ENCODE measurements around the gene ASB5.
A peak's percentile ranks its signal among the peaks of the same experiment; 100 is the strongest.
"Not testable (repeated sequence)": the region's sequence is repeated elsewhere in the genome, so short reads cannot be mapped to it uniquely, and the experiment has no call there.

The ASB5 gene, protein sequence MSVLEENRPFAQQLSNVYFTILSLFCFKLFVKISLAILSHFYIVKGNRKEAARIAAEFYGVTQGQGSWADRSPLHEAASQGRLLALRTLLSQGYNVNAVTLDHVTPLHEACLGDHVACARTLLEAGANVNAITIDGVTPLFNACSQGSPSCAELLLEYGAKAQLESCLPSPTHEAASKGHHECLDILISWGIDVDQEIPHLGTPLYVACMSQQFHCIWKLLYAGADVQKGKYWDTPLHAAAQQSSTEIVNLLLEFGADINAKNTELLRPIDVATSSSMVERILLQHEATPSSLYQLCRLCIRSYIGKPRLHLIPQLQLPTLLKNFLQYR

DNA sequence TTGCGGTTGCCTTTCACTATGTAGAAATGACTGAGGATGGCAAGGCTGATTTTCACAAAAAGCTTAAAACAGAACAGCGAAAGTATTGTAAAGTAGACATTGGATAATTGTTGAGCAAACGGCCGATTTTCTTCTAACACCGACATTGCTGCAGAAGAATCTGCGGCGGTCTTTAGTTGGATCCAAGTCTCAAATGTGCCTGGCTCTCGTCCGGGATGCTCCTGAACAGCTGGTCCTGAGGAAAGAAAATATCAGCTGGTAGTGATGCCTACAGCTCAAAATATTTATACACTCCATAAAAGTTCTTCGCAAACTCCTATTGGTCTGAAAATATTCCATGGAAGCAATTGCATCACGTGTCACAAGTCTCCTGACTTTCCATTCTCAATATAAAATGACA lies at the start of gene ASB5:
Gene ASB5, minus strand, starts transcription at position 260 of the 400 bp plus-strand sequence. Its CDS starts 114 bp downstream, at position 146.
- no peak for DNase-seq (ENCODE audit: extremely low spot score, insufficient read length, low read depth)
- FAIRE-seq: no peak

DNA sequence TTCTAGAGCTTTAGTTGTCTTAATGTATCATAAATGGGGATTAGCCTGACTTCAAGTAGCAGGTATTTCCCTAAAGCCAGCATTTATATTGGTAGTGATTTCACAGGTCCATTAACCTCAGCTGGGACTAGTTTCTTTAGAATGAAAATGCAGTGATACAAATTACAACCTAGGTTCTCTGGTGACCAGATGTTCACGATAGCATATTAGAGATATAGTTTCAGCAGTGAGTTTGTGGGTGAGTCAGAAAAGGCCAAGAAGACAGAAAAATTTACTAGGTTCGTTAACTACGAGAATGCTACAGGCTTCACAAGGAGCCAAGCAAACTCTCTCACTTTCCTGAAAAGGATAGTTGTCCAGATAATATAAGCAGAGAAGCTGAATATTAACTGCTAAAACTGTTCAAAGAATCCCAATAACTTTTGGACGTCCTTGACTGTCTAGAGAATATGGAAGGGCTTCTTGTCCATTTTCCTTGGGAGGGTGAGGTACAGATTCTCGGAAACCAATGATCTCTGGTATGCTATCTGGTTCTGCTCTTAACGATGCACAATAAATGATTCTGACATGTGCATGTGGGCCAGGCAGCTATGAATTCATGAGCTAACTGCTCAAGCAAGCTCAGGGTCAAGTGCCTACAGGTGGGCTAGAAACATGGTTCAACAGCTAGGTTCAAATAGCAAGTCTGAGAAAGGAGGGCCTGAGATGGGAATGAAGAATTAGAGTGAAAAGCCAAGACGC lies 44.7 kb upstream of the ASB5 start:
- no peak for DNase-seq (ENCODE audit: extremely low spot score, insufficient read length, low read depth)
- FAIRE-seq: no peak

DNA sequence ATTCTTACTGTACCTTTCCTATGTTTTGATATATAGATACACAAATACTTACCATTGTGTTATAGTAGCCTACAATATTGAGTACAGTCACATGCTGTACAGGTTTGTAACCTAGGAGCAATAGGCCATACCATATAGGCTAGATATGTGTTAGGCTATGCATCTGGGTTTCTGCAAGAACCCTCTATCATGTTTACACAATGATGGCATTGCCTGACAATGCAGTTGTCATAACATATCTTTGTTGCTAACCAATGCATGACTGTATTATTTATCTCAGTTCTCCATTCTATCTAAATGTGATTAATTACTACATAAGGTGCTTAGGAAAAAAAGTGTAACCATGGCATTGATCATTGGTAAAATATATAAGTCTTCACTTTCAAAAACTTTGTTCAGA lies 40.8 kb upstream of the ASB5 start:
- no peak for FAIRE-seq
- no peak for DNase-seq (ENCODE audit: extremely low spot score, insufficient read length, low read depth)

DNA sequence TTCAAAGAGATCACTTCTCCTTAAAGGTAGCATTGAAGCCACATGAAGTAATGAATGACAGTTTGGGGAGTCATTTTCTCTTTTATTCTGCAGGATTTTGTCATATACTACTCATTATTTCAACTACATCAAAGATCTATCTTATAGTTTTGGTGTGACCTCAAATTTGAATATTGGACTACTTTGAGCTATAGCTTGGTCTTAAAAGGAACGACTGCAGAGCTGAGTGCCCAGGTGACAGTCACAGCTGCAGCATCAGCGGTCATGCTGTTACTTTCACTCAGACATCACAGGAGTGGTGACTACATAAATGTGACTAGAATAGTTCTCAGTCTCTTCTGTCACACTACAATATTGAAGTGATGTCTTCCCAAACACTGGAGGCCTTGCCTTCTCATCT lies 40.0 kb upstream of the ASB5 start:
- FAIRE-seq (peak; percentile 88), DNase-seq (ENCODE audit: extremely low spot score, insufficient read length, low read depth) (peak; percentile 20)

DNA sequence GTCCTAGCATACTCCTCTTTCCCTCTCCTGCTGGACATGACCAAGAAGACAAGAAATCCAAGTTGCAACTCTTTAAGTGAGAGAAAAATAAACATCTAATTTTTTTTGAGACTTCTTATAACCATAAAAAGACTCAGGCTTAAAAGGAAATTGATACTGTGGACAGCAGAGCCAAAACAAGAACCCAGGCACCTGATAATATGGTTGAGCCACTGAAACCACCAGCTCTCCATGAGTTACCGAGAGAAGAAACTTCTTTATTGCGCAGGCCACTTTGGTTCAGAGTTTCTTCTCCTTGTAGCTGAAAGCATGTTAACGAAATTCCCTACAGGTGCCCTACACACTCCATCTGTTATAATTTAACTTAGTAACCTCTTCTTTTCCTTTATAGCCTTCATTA lies 39.4 kb upstream of the ASB5 start:
- FAIRE-seq (peak; percentile 21), DNase-seq (ENCODE audit: extremely low spot score, insufficient read length, low read depth) (no peak)

DNA sequence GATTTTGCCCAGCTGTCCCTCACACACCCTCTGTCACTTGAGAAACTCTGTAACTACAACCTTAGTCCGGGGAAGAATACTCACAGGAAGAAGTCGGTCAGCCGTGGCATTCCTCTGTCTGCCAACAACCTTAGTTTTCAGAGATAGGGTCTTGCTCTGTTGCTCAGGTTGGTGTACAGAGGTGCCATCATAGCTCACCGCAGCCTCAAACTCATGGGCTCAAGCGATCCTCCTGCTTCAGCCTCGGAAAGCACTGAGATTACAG lies 38.6 kb upstream of the ASB5 start:
- DNase-seq (ENCODE audit: extremely low spot score, insufficient read length, low read depth) (no peak), FAIRE-seq (no peak)

DNA sequence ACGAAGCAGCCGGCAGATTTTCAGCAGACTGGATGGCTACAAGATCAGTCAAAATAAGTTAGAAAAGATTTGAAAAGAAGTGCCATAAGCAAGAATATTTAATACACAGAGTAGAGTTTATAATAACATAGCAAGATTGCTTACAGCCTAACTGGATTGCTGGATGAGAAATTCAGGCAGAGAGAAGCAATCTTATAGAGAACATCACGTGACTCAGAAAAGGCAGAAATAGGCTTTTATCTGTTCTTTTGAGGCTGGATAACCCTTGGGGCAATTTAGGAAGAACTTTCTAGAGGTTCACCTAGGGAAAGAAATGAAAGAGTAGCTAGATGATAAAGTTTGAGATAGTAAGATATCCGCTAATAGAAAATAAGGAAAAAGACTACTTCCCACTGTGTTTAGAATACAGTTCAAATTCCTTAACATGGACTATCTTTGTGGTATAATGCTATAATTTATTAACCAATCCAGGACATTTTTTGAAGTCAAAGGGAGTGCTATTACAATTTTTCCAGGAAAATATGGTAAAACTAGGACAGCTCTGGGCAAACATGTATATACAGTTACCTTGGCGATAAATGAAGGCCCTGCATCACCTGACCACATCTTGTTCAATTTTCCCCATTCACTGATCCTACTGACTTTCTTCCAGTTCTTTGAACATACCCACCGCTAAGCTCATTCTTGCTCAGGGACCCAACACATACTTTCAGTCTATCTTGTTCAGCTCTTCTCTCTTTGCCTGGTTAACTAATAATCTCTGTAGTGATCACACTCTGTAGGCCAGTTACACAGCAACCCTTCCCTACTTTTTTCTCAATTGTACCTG lies 38.0 kb upstream of the ASB5 start:
- DNase-seq (ENCODE audit: extremely low spot score, insufficient read length, low read depth) (no peak), FAIRE-seq (no peak)

DNA sequence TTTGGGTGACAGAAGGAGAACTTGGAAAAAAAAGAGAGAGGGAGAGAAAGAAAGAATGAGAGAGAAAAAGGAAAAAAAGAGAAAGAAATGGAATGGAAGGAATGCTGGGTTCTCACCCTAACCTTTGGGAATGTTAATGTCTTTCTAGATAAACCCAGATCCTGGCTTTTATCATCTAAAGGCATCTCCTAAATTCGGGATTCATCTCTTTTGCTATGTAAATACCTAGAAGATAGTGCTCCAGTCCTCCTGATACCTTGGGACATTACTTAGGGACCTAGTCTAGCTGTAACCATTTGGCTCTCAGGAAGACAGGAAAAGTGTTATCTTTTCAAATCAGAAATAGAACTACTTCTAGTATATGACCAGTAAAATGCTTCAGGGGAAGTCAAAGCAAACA lies 34.9 kb upstream of the ASB5 start:
- FAIRE-seq (no peak), DNase-seq (ENCODE audit: extremely low spot score, insufficient read length, low read depth) (no peak)

DNA sequence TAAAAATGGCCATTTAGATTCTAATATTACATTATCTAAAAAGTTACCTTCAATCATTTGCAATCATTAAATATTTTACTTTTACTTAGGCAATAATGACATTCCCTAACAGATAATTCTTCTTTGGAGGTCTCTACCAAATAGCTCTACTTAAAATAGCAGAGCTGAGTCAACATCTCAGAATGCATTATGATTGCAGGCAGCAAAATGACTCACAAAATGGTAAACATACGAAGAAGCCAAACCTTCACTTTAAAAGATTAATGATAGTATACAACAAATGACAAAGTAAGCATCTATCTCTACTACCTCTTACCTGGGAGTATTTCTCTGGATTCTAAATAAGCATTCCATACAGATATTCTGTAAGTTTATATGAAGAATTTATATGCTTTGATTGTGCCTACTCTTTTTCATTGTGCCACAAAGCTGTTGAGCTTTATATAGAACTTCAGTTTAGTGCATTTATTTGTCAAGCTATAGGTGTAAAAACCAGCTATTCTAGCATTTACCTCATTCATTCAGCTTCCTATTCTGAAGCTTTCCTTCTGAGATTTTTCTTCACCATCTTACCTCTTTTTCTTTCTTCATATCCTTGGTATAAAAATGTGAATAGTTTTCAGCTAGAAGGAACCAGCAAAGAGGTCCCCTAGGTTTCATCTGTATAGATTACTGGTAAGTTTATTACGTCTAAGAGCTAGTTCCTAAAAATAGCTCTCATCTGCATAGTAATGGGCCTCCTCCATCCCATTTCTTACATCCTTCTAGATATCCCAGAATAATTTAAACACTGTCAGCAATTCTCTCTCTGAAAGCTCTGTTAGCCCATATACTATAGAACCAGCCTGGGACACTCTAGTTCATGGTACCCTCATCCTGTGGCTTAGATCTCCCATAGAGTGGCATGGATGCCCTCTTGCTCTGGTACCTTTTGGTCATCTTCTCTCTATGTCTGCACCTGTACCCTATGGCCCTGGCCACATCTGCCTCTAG lies 33.6 kb upstream of the ASB5 start:
- FAIRE-seq (no peak), DNase-seq (ENCODE audit: extremely low spot score, insufficient read length, low read depth) (no peak)

DNA sequence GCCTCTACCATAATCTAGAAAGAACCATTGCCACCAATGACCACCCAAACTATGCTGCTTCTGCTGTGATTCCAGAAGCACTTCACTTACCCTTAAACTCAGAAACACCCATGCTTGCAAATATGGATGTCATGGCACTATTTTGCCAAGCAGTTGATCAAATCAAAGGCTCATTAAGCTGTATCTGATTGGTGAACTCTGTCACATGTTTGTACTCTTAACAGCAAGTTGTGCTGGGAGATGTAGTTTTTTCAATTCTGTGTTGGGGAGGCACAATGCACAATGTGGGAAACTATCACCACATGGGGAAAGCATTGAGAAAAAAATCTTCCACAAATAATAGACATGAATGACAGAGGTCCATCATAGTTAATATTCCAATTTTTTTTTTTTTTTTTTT lies 31.5 kb upstream of the ASB5 start:
- no peak for DNase-seq (ENCODE audit: extremely low spot score, insufficient read length, low read depth)
- FAIRE-seq: no peak

DNA sequence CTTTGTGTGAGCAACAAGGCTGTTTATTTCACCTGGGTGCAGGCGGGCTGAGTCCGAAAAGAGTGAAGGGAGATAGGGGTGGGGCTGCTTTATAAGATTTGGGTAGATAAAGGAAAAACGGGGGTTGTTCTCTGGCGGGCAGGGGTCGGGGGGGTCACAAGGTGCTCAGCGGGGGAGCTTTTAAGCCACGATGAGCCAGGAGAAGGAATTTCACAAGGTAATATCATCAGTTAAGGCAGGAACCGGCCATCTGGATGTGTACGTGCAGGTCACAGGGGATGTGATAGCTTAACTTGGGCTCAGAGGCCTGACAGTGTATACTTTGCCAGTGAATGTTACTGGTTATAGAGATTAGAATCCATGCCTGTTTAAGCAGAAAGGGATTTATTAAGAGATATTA lies 31.0 kb upstream of the ASB5 start:
- FAIRE-seq (no peak), DNase-seq (ENCODE audit: extremely low spot score, insufficient read length, low read depth) (no peak)

DNA sequence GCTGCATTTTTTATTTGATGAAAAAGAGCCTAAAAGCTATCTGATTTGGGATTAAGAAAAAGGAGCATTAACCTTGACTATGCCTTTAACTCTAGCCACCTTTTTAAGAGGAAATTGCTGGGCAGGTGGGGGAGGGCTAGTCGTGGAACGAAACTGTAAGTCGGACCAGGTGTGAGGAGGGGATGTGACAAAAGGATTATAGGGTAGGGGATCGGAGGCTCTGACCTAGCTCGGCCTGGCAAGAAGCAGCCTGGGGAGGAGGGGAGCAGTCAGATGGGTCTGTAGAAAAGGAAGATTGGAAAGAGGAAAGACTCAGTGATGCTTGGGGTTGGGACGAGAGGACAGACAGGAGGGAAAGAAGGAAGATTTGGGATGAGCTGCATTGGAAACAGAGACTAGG lies 29.6 kb upstream of the ASB5 start:
- FAIRE-seq (no peak), DNase-seq (ENCODE audit: extremely low spot score, insufficient read length, low read depth) (no peak)

DNA sequence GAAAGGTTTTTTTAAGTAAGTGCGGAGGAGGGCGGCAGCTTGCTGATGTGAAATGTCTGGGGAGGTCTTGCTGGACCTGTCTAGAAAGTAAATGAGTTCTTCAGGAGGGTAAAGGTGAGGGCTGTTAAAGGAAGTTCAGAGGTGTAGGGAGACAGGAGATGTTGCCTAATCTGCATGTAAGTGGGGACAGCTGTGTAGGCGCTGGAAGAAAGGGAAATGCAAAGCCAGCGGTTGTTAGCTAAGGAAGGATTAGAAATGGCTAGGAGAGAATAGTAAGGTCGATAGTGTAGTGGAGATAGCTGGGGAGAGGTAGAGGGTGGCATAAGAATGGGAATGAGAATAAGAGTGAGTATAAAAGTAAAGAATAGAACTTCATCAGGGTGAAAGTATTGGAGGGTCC lies 26.9 kb upstream of the ASB5 start:
- FAIRE-seq; DNase-seq (ENCODE audit: extremely low spot score, insufficient read length, low read depth): not testable (repeated sequence)

DNA sequence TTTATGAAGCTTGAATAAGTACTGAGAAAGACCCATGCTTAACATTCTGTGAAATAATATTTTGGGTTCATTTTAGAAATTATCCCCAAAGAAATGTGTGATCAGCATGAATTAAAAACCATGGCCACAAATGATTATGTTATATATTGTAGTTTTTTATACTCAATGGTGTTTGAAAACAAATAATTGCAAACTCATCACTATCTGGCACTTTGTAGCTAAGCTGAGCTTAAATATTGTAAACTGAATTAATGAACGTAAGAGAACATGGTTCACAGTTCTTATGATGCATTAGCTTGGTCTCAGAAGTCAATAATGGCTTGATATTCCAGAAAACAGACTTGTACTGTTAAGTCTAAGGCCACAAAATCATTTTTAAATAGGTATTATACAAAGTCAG lies 24.6 kb upstream of the ASB5 start:
- DNase-seq (ENCODE audit: extremely low spot score, insufficient read length, low read depth) (no peak), FAIRE-seq (no peak)

DNA sequence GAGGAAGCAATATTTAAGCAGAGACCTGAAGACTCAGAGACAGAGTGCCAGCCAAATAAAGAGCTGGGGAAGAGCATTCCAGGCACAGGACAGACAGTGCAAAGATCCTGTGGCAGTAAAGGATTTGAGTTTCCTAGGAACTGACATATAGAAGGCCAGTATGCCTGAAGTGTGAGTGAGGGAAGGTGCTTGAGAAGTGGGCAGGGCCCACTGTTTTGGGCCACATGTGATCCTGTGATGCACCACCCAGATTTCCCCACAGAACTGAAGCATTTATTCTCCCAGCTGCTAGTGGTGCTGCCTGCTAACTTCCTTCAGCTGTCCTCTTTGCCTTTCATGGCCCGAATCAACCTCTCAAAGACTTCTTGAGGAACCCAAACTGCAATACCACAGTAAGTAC lies 23.9 kb upstream of the ASB5 start:
- FAIRE-seq: no peak

DNA sequence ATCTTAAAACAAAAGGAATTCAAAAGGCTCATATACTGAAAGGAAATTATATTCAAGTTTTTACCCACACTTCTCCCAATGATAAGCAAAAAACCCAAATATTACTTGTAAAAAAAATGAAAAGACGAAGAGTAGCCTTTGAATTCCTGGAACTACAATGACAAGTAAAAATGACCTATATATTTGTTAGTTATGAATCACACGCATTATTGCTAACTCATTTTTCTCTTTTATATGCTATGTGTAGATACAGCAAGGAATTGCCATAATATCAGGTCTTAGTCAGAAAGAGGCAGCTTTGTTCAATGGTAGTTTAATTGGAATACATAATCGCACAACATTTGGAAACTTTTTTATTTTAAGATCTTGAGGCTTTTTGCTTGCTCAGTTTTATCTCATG lies 22.7 kb upstream of the ASB5 start:
- FAIRE-seq (no peak), DNase-seq (ENCODE audit: extremely low spot score, insufficient read length, low read depth) (no peak)

More for the DNA sequence above, 23.9 kb upstream of the ASB5 start:
- no peak for DNase-seq (ENCODE audit: extremely low spot score, insufficient read length, low read depth)

DNA sequence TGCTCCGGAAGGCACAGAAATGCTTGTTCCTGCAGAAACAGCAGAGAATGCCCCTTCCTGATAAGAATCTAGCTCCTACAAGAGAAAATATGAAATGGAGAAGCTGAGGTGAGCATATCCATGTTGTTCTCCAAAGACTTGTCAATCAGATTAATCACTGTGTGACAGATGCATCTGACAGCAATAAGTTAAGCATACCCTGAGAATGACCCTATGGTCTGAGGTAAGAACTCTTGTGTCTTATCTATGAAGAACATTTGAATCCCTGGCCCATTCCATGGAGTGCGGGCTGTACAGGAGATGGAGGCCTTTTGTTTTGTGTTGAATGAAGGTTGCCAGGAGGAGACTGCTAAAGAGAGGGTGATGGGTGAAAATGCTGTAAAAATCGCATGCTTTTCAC lies 21.5 kb upstream of the ASB5 start:
- DNase-seq (ENCODE audit: extremely low spot score, insufficient read length, low read depth): no peak
- no peak for FAIRE-seq

DNA sequence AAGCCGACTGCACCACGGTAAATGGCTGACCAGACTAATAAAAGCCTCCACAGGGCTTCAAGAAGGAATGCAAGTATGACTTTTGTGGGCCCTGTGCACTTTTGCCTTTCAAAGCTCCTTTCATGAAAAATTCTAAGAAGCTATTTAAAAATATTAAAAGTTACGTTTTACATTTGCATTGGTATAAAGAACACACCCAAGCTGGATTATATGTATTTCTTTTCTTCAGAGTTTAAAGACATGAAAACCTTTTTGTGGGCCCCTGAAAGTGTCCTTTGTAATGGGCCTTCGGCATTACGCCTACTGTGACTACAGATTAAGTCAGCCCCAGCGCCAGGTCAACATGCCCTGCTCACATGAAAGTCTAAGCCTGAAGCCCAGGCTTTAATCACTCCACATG lies 20.5 kb upstream of the ASB5 start:
- DNase-seq (ENCODE audit: extremely low spot score, insufficient read length, low read depth) (no peak), FAIRE-seq (no peak)

DNA sequence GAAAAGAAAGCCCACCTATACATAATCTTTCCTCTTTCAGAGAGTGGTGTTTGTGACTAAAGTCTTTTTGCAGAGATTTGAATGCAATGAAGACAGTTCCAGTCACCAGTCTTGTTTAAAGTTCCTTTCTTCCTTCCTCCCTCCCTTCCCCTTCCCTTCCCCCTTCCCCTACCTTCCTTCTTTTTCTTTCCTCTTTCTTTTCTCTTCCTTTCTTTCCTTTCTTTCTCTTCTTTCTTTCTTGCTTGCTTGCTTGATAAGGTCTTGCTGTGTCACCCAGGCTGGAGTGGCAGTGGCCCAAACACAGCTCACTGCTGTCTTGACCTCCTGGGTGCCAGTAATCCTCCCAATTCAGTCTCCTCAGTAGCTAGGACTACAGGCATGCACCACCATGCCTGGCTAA lies 19.0 kb upstream of the ASB5 start:
- DNase-seq (ENCODE audit: extremely low spot score, insufficient read length, low read depth) (no peak), FAIRE-seq (no peak)

DNA sequence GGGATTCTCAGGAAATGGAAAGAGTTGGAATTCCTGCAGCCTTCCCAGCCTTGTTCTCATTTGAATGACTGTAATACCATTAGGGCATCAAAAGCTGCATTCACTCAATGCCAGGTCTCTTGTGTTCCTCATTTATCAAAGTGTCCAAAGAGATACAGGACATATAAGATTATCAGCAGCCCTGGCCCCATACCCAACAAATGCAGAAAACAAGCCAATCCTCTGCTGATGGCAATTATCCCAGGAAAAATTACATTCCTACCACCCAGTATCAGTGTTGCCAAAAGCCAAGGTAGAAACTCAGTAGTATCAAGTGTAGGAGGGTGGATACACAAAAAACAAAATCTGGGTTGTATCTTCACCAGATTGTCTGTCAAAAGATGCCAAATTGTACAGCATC lies 18.5 kb upstream of the ASB5 start:
- DNase-seq (ENCODE audit: extremely low spot score, insufficient read length, low read depth) (no peak), FAIRE-seq (no peak)
